GM12801 (cell line): ENCODE data around the gene PLA2G7.

ENCODE experiments used
- CTCF ChIP-seq: IDR thresholded peaks from one replicate; pipeline ENCODE4 v1.5.1; 2011; ENCODE audit warnings: control low read depth; ENCODE audit not compliant: insufficient read length; ENCODE audit errors: extremely low read depth

Gene PLA2G7

GRCh38 chr6:46734867-46735719 is at the start of gene PLA2G7:
Gene PLA2G7 (minus strand): TSS chr6:46735375. CDS start chr6:46722891, 12,484 bp downstream.
- TF ChIP-seq CTCF, result no peak

- no peak for TF ChIP-seq CTCF
These were observed 49.4 kb upstream of the PLA2G7 start for GRCh38 chr6:46784535-46784934.

GRCh38 chr6:46781478-46782378 is 46.6 kb upstream of the PLA2G7 start:
- TF ChIP-seq CTCF, result no peak

- TF ChIP-seq CTCF, result no peak
These were observed 42.5 kb upstream of the PLA2G7 start for GRCh38 chr6:46777476-46778346.

GRCh38 chr6:46776070-46776712 is 41.0 kb upstream of the PLA2G7 start:
- no peak for TF ChIP-seq CTCF

GRCh38 chr6:46773201-46773855 is 38.2 kb upstream of the PLA2G7 start:
- no peak for TF ChIP-seq CTCF
